Upper lobe of left lung (tissue), 6 donors: ENCODE results near the gene SLC23A2. TPM values are rescaled to one million over a fixed set of nuclear protein-coding genes. Genes with fewer than 3 reads are reported as not detected.

Experiments
- ATAC-seq, 2 donors: fragments of 200-7000 bp; cut with Tn5 transposase; one replicate each; pipeline ENCODE4 v1.9.1; 2022; ENCODE audit warnings: mild to moderate bottlenecking in 2 of 2, moderate library complexity in 2 of 2; ENCODE audit not compliant: low FRiP score in 2 of 2
- DNase-seq, 2 donors: peaks; one replicate each; pipeline ENCODE4 v3.0.0-alpha.2; 2019 to 2020
- H3K27ac ChIP-seq, 4 donors: fragments of 200-600 bp; sonication (generic); one replicate each; pipeline ENCODE4 v1.5.1; 2016 to 2019
- H3K27me3 ChIP-seq, 4 donors: fragments of 200-600 bp; sonication (generic); one replicate each; pipeline ENCODE4 v1.5.1; 2017 to 2019
- H3K36me3 ChIP-seq, 4 donors: fragments of 200-600 bp; sonication (generic); one replicate each; pipeline ENCODE4 v1.5.1; 2016 to 2019
- H3K4me1 ChIP-seq, 4 donors: fragments of 200-600 bp; sonication (generic); one replicate each; pipeline ENCODE4 v1.5.1; 2018 to 2019
- H3K4me3 ChIP-seq, 4 donors: fragments of 200-600 bp; sonication (generic); one replicate each; pipeline ENCODE4 v1.5.1; 2017 to 2019; ENCODE audit warnings: mild to moderate bottlenecking in 2 of 4, moderate library complexity in 1 of 4
- H3K9me3 ChIP-seq, 4 donors: fragments of 200-600 bp; sonication (generic); one replicate each; pipeline ENCODE4 v1.5.1; 2018 to 2019
- EP300 ChIP-seq, 4 donors: sonication (generic); formaldehyde crosslinking; IDR thresholded peaks; one replicate each; pipeline ENCODE4 v1.5.1; 2017; ENCODE audit warnings: antibody characterized with exemption in 4 of 4, control low read depth in 2 of 4
- POLR2A ChIP-seq, 4 donors: fragments of 450-650 bp; IDR thresholded peaks; one replicate each; pipeline ENCODE4 v1.5.1; 2016 to 2017; ENCODE audit warnings: antibody characterized with exemption in 4 of 4, mild to moderate bottlenecking in 2 of 4
- POLR2AphosphoS5 ChIP-seq, 2 donors: sonication (generic); formaldehyde crosslinking; IDR thresholded peaks; one replicate each; pipeline ENCODE4 v1.5.1; 2017; ENCODE audit warnings: antibody characterized with exemption in 2 of 2
- WGBS, 2 donors: methylation state at CpG; one replicate each; pipeline ENCODE4 v1.1.5; 2017 to 2018; 5-methylcytosine and 5-hydroxymethylcytosine counted together
- total RNA-seq, 6 donors: library from RNA; depleted of rRNA in 4 of 6; stranded (reverse); fragments of >200 nt in 4 of 6; gene quantifications; one replicate each; pipeline versions ENCODE4 v1.1.0 to v1.2.1, GENCODE V29; 2016 to 2021
- TF ChIP-seq, protein P1 (sequence below), 6 experiments: fragments of 450-650 bp in 4 of 6; fragments of 200-600 bp in 2 of 6; sonication (generic) in 2 of 6; IDR thresholded peaks; one replicate each; pipeline ENCODE4 v1.5.1; 2016 to 2019; ENCODE audit warnings: antibody characterized with exemption in 6 of 6
- donor health status: DM: no; HTN: no; CAD: no; lungs with moderate emphysema.
- donor health status: DM: no; HTN: yes; CAD: no; lungs with severe emphysema.

SLC23A2 gene
- total RNA-seq, 6 donors from 2014 or later, result 13.1 to 26.2 (median 19.2) TPM

DNA sequence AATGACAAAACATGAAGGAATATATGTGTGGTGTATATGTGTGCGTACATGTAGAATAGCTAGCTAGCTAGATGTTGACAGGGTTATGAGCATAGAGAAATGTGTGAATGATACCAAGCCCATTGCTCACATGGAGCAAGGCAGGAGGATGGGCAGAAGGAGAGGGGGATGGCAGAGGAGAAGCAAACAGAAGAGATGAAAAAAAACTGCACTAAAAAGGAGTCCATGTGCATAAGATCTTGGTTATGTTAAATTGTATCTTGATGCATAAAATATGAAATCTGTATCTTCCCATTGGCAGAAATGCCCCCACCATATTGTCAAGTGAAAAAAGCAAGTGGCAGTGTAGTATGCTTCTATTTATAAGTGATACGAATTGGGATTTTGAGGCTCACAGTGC is 154.5 kb downstream of the SLC23A2 start:
- Histone ChIP-seq H3K4me1 (no peaks in the 10 kb centered on the region), H3K4me3 (no peak overlapping the region), H3K27me3 (no peaks in the 10 kb centered on the region), H3K27ac (no peak overlapping the region), H3K36me3 (no peaks in the 10 kb centered on the region), H3K9me3 (no peaks in the 10 kb centered on the region)
- DNase-seq, result no peak
- no peak for ATAC-seq
- 94 to 96% methylated on average over 2 of the region's 2 CpGs for WGBS, 2 donors
- no peak for TF ChIP-seq EP300 (IDR thresholded peaks at IDR 0.05)
- no peak for TF ChIP-seq POLR2AphosphoS5 (IDR thresholded peaks at IDR 0.05)
- TF ChIP-seq, protein P1, sequence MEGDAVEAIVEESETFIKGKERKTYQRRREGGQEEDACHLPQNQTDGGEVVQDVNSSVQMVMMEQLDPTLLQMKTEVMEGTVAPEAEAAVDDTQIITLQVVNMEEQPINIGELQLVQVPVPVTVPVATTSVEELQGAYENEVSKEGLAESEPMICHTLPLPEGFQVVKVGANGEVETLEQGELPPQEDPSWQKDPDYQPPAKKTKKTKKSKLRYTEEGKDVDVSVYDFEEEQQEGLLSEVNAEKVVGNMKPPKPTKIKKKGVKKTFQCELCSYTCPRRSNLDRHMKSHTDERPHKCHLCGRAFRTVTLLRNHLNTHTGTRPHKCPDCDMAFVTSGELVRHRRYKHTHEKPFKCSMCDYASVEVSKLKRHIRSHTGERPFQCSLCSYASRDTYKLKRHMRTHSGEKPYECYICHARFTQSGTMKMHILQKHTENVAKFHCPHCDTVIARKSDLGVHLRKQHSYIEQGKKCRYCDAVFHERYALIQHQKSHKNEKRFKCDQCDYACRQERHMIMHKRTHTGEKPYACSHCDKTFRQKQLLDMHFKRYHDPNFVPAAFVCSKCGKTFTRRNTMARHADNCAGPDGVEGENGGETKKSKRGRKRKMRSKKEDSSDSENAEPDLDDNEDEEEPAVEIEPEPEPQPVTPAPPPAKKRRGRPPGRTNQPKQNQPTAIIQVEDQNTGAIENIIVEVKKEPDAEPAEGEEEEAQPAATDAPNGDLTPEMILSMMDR (IDR thresholded peaks at IDR 0.05), result no peak
- TF ChIP-seq POLR2A (IDR thresholded peaks at IDR 0.05), result no peak

DNA sequence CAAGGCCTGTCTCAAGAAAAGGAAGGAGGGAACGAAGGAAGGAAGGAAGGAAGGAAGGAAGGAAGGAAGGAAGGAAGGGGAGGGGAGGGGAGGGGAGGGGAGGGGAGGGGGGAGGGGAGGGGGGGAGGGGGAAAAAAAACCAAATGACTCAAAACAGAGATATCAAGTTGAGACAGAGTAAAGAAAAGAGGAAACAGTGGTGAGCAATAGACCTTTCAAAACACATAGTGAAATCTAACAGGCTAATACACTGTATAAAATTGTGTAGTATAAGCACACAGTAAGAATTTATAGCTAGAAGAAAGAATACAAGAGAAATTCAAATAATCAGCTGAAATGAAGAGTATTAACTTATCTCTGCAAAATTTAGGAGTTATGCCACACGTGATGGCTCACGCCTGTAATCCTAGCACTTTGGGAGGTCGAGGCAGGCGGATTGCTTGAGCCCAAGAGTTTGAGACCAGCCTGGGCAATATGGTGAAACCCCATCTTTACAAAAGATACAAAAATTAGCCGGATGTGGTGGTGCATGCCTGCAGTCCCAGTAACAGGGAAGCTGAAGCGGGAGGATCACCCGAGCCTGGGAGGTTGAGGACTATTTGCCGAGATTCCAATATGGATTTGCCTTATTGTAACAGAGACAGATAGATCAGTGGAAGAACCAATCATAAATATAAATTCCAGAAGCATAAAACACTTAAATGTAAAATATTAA is 156.4 kb downstream of the SLC23A2 start:
- Histone ChIP-seq H3K36me3 (no peaks in the 10 kb centered on the region), H3K4me1 (no peaks in the 10 kb centered on the region), H3K9me3 (no peaks in the 10 kb centered on the region), H3K27ac (peak overlapping the region in 1 of 4 donors; percentile 23), H3K27me3 (no peaks in the 10 kb centered on the region), H3K4me3 (no peak overlapping the region)
- WGBS, 2 donors, result 75 to 80% methylated on average over 8 to 9 of the region's 9 CpGs
- DNase-seq (no peak), ATAC-seq (no peak)
- TF ChIP-seq EP300 (IDR thresholded peaks at IDR 0.05) (no peak), POLR2AphosphoS5 (IDR thresholded peaks at IDR 0.05) (no peak), POLR2A (IDR thresholded peaks at IDR 0.05) (no peak)
- TF ChIP-seq, protein P1 (IDR thresholded peaks at IDR 0.05), result no peak

GRCh38 chr20:4844325-4844724 is 157.0 kb downstream of the SLC23A2 start:
- no peak overlapping the region for H3K27ac ChIP-seq
- TF ChIP-seq POLR2AphosphoS5 (IDR thresholded peaks at IDR 0.05) (no peak), POLR2A (IDR thresholded peaks at IDR 0.05) (no peak), EP300 (IDR thresholded peaks at IDR 0.05) (no peak)
- TF ChIP-seq, protein P1 (IDR thresholded peaks at IDR 0.05), result no peak
- H3K4me3 ChIP-seq, result no peak overlapping the region
- 82 to 91% methylated on average over 4 of the region's 4 CpGs for WGBS, 2 donors
- no peaks in the 10 kb centered on the region for H3K9me3 ChIP-seq
- no peak for DNase-seq
- no peak for ATAC-seq
- no peaks in the 10 kb centered on the region for H3K27me3 ChIP-seq
- H3K4me1 ChIP-seq, result no peaks in the 10 kb centered on the region
- H3K36me3 ChIP-seq, result no peaks in the 10 kb centered on the region

GRCh38 chr20:4840801-4841200 is 160.5 kb downstream of the SLC23A2 start:
- no peaks in the 10 kb centered on the region for H3K27me3 ChIP-seq
- H3K9me3 ChIP-seq, result no peaks in the 10 kb centered on the region
- no peaks in the 10 kb centered on the region for H3K4me1 ChIP-seq
- no peak for ATAC-seq
- WGBS, 2 donors, result 55 to 86% methylated on average over 1 of the region's 1 CpG
- no peaks in the 10 kb centered on the region for H3K36me3 ChIP-seq
- DNase-seq, result no peak
- no peak overlapping the region for H3K27ac ChIP-seq
- TF ChIP-seq EP300 (IDR thresholded peaks at IDR 0.05), result no peak
- TF ChIP-seq, protein P1 (IDR thresholded peaks at IDR 0.05), result no peak
- TF ChIP-seq POLR2AphosphoS5 (IDR thresholded peaks at IDR 0.05), result no peak
- no peak for TF ChIP-seq POLR2A (IDR thresholded peaks at IDR 0.05)
- H3K4me3 ChIP-seq, result no peak overlapping the region

- H3K27ac ChIP-seq, result no peak overlapping the region
- H3K4me3 ChIP-seq, result no peak overlapping the region
- no peaks in the 10 kb centered on the region for H3K4me1 ChIP-seq
- 62 to 74% methylated on average over 8 of the region's 8 CpGs for WGBS, 2 donors
- no peaks in the 10 kb centered on the region for H3K36me3 ChIP-seq
- no peaks in the 10 kb centered on the region for H3K27me3 ChIP-seq
- DNase-seq (no peak), ATAC-seq (no peak)
- no peaks in the 10 kb centered on the region for H3K9me3 ChIP-seq
- no peak for TF ChIP-seq POLR2A (IDR thresholded peaks at IDR 0.05)
- TF ChIP-seq POLR2AphosphoS5 (IDR thresholded peaks at IDR 0.05), result no peak
- TF ChIP-seq EP300 (IDR thresholded peaks at IDR 0.05), result no peak
- TF ChIP-seq, protein P1 (IDR thresholded peaks at IDR 0.05), result no peak
Measured at GRCh38 chr20:4838526-4838925, 162.8 kb downstream of the SLC23A2 start.
